GM12878 (cell line): ENCODE results near the gene CMAS. TPM values are rescaled to one million over a fixed set of nuclear protein-coding genes. Genes with fewer than 3 reads are reported as not detected.

Experiments used
- ATAC-seq: fragments of 200-7000 bp; cut with Tn5 transposase; 3 replicates; pipeline ENCODE4 v1.9.1; 2020; ENCODE audit warnings: mild to moderate bottlenecking, moderate library complexity
- BruUV-seq: library from RNA; stranded (reverse); fragments of 400-500 nt; replicated peaks from 2 replicates; lab custom pipeline; 2021; lab: Mats Ljungman, UMichigan
- CTCF ChIA-PET: fragments of 300-600 bp; sonication (Branson Sonifier 250); formaldehyde crosslinking; extraction: SDS; loops from one replicate; lab custom pipeline; 2021; ENCODE audit warnings: inconsistent platforms; lab: Yijun Ruan, JAX
- POLR2A ChIA-PET: fragments of 350-600 bp; formaldehyde crosslinking; extraction: SDS; loops from one replicate; lab custom pipeline; 2021; ENCODE audit warnings: inconsistent platforms; lab: Charles Lee
- RAD21 ChIA-PET: fragments of 300-600 bp; sonication (Branson Sonifier 250); formaldehyde crosslinking; loops from one replicate; lab custom pipeline; 2023; ENCODE audit warnings: antibody characterized with exemption; ENCODE audit not compliant: unreplicated experiment; lab: Charles Lee
- SMC1A ChIA-PET: fragments of 300-600 bp; sonication (Branson Sonifier 250); formaldehyde crosslinking; loops from one replicate; lab custom pipeline; 2023; ENCODE audit not compliant: unreplicated experiment, uncharacterized antibody; lab: Charles Lee
- DNase-seq: peaks from one replicate; pipeline ENCODE4 v3.0.0-alpha.2; 2011; ENCODE audit warnings: low read depth, low spot score
- FAIRE-seq: peaks from 3 replicates; lab custom pipeline; 2011; peaks lifted over from hg19 to GRCh38; lab: Jason Lieb, UNC
- H2AFZ ChIP-seq: 2 replicates; pipeline ENCODE4 v1.6.0; 2011; ENCODE audit warnings: low read depth, low read length, control low read depth; ENCODE audit not compliant: control insufficient read depth
- H3K27ac ChIP-seq: 2 replicates; pipeline ENCODE4 v1.5.1; 2011; ENCODE audit warnings: control low read depth; ENCODE audit not compliant: control insufficient read depth, insufficient read depth
- H3K27me3 ChIP-seq, 2 experiments: replicated peaks in 1 of 2; 2 replicates each; pipeline versions ENCODE4 v1.6.0 to v1.6.1; 2011; ENCODE audit warnings: low read length in 1 of 2; ENCODE audit not compliant: control insufficient read depth in 2 of 2, insufficient read depth in 2 of 2
- H3K36me3 ChIP-seq, 2 experiments: 2 replicates each; pipeline ENCODE4 v1.5.1; 2011; ENCODE audit warnings: low read length in 1 of 2; ENCODE audit not compliant: control insufficient read depth in 2 of 2, insufficient read depth in 2 of 2
- H3K4me1 ChIP-seq: 2 replicates; pipeline ENCODE4 v1.6.1; 2011; ENCODE audit warnings: mild to moderate bottlenecking, low read length, moderate library complexity, mixed read lengths; ENCODE audit not compliant: control insufficient read depth, insufficient read depth
- H3K4me2 ChIP-seq: 2 replicates; pipeline ENCODE4 v1.6.0; 2011; ENCODE audit warnings: control low read depth; ENCODE audit not compliant: control insufficient read depth, insufficient read depth
- H3K4me3 ChIP-seq: fragments of 200-600 bp; sonication (generic); 2 replicates; pipeline ENCODE4 v1.5.1; 2016
- H3K79me2 ChIP-seq: 2 replicates; pipeline ENCODE4 v1.6.0; 2011; ENCODE audit warnings: low read length; ENCODE audit not compliant: control insufficient read depth, insufficient read depth
- H3K9ac ChIP-seq: 2 replicates; pipeline ENCODE4 v1.8.0; 2011; ENCODE audit warnings: low read length, control low read depth, mixed read lengths; ENCODE audit not compliant: control insufficient read depth, insufficient read depth
- H3K9me3 ChIP-seq: replicated peaks from 3 replicates; pipeline ENCODE4 v1.5.1; 2011; ENCODE audit warnings: mild to moderate bottlenecking, low read length; ENCODE audit not compliant: control insufficient read depth, insufficient read depth
- H4K20me1 ChIP-seq: 2 replicates; pipeline ENCODE4 v1.6.0; 2011; ENCODE audit not compliant: control insufficient read depth, insufficient read depth
- ASH2L ChIP-seq: fragments of 300-600, 200-600 bp; sonication (generic); IDR thresholded peaks from 2 replicates; pipeline ENCODE4 v1.6.1; 2017; ENCODE audit warnings: low read depth, mild to moderate bottlenecking, borderline replicate concordance
- BHLHE40 ChIP-seq, 2 experiments: fragments of 450-650 bp in 1 of 2; IDR thresholded peaks; 2 replicates each; pipeline ENCODE4 v1.6.1; 2011 to 2017; ENCODE audit warnings: low read depth in 2 of 2, borderline replicate concordance in 1 of 2, improper control_type of control experiment in 1 of 2, low read length in 1 of 2, mild to moderate bottlenecking in 1 of 2
- CHD1 ChIP-seq: IDR thresholded peaks from 2 replicates; pipeline ENCODE4 v1.6.1; 2012; ENCODE audit warnings: low read depth, low read length, improper control_type of control experiment
- ETV6 ChIP-seq, 2 experiments: fragments of 450-650 bp in 1 of 2; IDR thresholded peaks in 1 of 2; conservative IDR thresholded peaks in 1 of 2; 2 replicates each; pipeline ENCODE4 v1.6.1; 2014; ENCODE audit warnings: antibody characterized with exemption in 1 of 2, borderline replicate concordance in 1 of 2, low read depth in 1 of 2, mild to moderate bottlenecking in 1 of 2, moderate library complexity in 1 of 2
- GABPA ChIP-seq: IDR thresholded peaks from 2 replicates; pipeline ENCODE4 v1.6.1; 2014; ENCODE audit warnings: antibody characterized with exemption, low read depth, mild to moderate bottlenecking, inconsistent platforms
- IRF4 ChIP-seq: IDR thresholded peaks from 2 replicates; pipeline ENCODE4 v1.6.1; 2011; ENCODE audit warnings: low read depth, low read length
- JUND ChIP-seq: IDR thresholded peaks from 2 replicates; pipeline ENCODE4 v1.6.1; 2012; ENCODE audit warnings: low read depth, mild to moderate bottlenecking, low read length, improper control_type of control experiment, moderate library complexity
- MTA2 ChIP-seq: fragments of 450-650 bp; IDR thresholded peaks from 2 replicates; pipeline ENCODE4 v1.6.1; 2016; ENCODE audit warnings: low read depth, mild to moderate bottlenecking, moderate library complexity
- MYC ChIP-seq: IDR thresholded peaks from 2 replicates; pipeline ENCODE4 v1.6.1; 2011; ENCODE audit warnings: mild to moderate bottlenecking, low read length, moderate library complexity, inconsistent platforms; ENCODE audit not compliant: insufficient read depth, insufficient replicate concordance, insufficient read length, severe bottlenecking
- NFXL1 ChIP-seq: fragments of 450-650 bp; IDR thresholded peaks from 2 replicates; pipeline ENCODE4 v1.6.1; 2017; ENCODE audit warnings: antibody characterized with exemption, mild to moderate bottlenecking, borderline replicate concordance
- NFYA ChIP-seq: IDR thresholded peaks from 2 replicates; pipeline ENCODE4 v1.6.1; 2011; ENCODE audit warnings: low read depth, mild to moderate bottlenecking, low read length, improper control_type of control experiment, borderline replicate concordance
- PML ChIP-seq: IDR thresholded peaks from 2 replicates; pipeline ENCODE4 v1.6.1; 2012; ENCODE audit warnings: low read length, inconsistent platforms
- POLR2A ChIP-seq: IDR thresholded peaks from 2 replicates; pipeline ENCODE4 v1.6.1; 2011; ENCODE audit warnings: low read depth, mild to moderate bottlenecking, low read length
- RCOR1 ChIP-seq: conservative IDR thresholded peaks from 2 replicates; pipeline ENCODE4 v1.6.1; 2012; ENCODE audit warnings: low read depth, low read length, improper control_type of control experiment
- RFX5 ChIP-seq: IDR thresholded peaks from 2 replicates; pipeline ENCODE4 v1.6.1; 2011; ENCODE audit warnings: low read depth, low read length, improper control_type of control experiment
- RUNX3 ChIP-seq: IDR thresholded peaks from 2 replicates; pipeline ENCODE4 v1.6.1; 2012; ENCODE audit warnings: low read length, inconsistent platforms
- SPI1 ChIP-seq: IDR thresholded peaks from 2 replicates; pipeline ENCODE4 v1.6.1; 2011; ENCODE audit warnings: low read depth, mild to moderate bottlenecking, low read length, moderate library complexity, borderline replicate concordance; ENCODE audit not compliant: insufficient read depth
- SUPT20H ChIP-seq: IDR thresholded peaks from 2 replicates; pipeline ENCODE4 v1.6.1; 2011; ENCODE audit warnings: low read depth, mild to moderate bottlenecking, low read length, moderate library complexity, borderline replicate concordance; ENCODE audit not compliant: control insufficient read depth
- SUZ12 ChIP-seq: fragments of 200-600 bp; sonication (generic); IDR thresholded peaks from one replicate; pipeline ENCODE4 v1.6.1; 2018; ENCODE audit warnings: antibody characterized with exemption, mild to moderate bottlenecking; ENCODE audit not compliant: unreplicated experiment
- WRNIP1 ChIP-seq: IDR thresholded peaks from 2 replicates; pipeline ENCODE4 v1.6.1; 2011; ENCODE audit warnings: low read depth, low read length, improper control_type of control experiment, borderline replicate concordance
- YBX1 ChIP-seq: fragments of 450-650 bp; IDR thresholded peaks from 2 replicates; pipeline ENCODE4 v1.6.1; 2016; ENCODE audit warnings: antibody characterized with exemption
- ZSCAN29 ChIP-seq: fragments of 450-650 bp; IDR thresholded peaks from 2 replicates; pipeline ENCODE4 v1.6.1; 2017; ENCODE audit warnings: mild to moderate bottlenecking, moderate library complexity
- WGBS: methylation state at CpG from one replicate; pipeline ENCODE4 v1.1.6; 2016; ENCODE audit warnings: low lambda C conversion rate; ENCODE audit not compliant: insufficient replicate concordance, insufficient coverage; ENCODE audit errors: missing lambda C conversion rate; 5-methylcytosine and 5-hydroxymethylcytosine counted together
- in situ Hi-C: fragments of 300-500 bp; cut with MboI; formaldehyde crosslinking; loops from 9 replicates; pipeline ENCODE4 v1.14.3; 2018; ENCODE audit warnings: mixed read lengths
- intact Hi-C: fragments of 100-400 bp; cut with micrococcal nuclease; formaldehyde crosslinking; loops from one replicate; pipeline ENCODE4 v1.14.2; 2022; ENCODE audit not compliant: unreplicated experiment
- polyA plus RNA-seq, 11 experiments: library from polyadenylated mRNA; depleted of rRNA in 4 of 11; unstranded in 6 of 11; stranded (reverse) in 5 of 11; fragments of >200 nt; fragmentation: Nextera tagmentation in 4 of 11; fragmentation: Illumina TruSeq in 1 of 11; extraction: Ambion mirVana in 4 of 11; extraction: Trizol in 1 of 11; gene quantifications; 1 replicate in 1 of 11; 2 replicates in 10 of 11; pipeline versions ENCODE4 v1.2.1 to v1.2.3, GENCODE V29; 2011 to 2016; ENCODE audit warnings: inconsistent platforms in 2 of 11, missing spikeins in 2 of 11, low read depth in 1 of 11
- total RNA-seq, 4 experiments: library from RNA; depleted of rRNA in 3 of 4; stranded (reverse); fragments of >200 nt in 3 of 4; fragmentation: Illumina TruSeq in 1 of 4; extraction: Trizol in 1 of 4; gene quantifications; 2 replicates each; pipeline versions ENCODE4 v1.2.1 to v1.2.3, GENCODE V29; 2013 to 2021
- TF ChIP-seq, protein P1 (sequence below): fragments of 450-650 bp; IDR thresholded peaks from 2 replicates; pipeline ENCODE4 v1.6.1; 2016; ENCODE audit warnings: mild to moderate bottlenecking

CMAS gene
- total and polyA plus RNA-seq, 10 of the 15 experiments (the other 5 are each of a cell fraction or from before 2014, with no cell fraction given), result 12.9 to 73.2 (median 30.8) TPM

DNA sequence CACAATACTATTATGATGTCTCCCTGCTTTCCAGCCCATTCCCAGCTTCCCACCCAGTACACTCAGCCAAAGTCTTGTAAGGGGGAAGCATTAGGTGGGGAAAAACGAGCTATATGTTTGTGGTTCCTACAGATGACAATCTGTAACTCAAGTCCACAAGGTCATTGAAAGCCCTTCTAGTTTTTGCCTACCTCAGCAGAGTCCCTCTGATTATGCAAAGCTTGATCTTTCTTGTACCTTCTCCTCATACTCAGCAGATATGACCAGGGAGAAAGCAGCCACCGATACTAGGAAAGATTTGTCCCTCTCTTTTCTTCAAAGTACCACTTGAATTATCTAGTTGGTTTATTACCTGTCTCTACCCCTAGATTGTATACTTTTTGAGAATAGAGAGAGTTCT, 10.6 kb downstream of the CMAS start (continued):
- TF ChIP-seq GABPA, result no peak
- TF ChIP-seq, protein P1, sequence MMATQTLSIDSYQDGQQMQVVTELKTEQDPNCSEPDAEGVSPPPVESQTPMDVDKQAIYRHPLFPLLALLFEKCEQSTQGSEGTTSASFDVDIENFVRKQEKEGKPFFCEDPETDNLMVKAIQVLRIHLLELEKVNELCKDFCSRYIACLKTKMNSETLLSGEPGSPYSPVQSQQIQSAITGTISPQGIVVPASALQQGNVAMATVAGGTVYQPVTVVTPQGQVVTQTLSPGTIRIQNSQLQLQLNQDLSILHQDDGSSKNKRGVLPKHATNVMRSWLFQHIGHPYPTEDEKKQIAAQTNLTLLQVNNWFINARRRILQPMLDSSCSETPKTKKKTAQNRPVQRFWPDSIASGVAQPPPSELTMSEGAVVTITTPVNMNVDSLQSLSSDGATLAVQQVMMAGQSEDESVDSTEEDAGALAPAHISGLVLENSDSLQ, result no peak
- TF ChIP-seq CHD1, result no peak
- TF ChIP-seq MYC, result no peak
- no peak for TF ChIP-seq POLR2A
- TF ChIP-seq RFX5, result no peak
- TF ChIP-seq SPI1, result no peak
- TF ChIP-seq ASH2L, result no peak
- TF ChIP-seq PML, result no peak
- no peak for TF ChIP-seq YBX1

DNA sequence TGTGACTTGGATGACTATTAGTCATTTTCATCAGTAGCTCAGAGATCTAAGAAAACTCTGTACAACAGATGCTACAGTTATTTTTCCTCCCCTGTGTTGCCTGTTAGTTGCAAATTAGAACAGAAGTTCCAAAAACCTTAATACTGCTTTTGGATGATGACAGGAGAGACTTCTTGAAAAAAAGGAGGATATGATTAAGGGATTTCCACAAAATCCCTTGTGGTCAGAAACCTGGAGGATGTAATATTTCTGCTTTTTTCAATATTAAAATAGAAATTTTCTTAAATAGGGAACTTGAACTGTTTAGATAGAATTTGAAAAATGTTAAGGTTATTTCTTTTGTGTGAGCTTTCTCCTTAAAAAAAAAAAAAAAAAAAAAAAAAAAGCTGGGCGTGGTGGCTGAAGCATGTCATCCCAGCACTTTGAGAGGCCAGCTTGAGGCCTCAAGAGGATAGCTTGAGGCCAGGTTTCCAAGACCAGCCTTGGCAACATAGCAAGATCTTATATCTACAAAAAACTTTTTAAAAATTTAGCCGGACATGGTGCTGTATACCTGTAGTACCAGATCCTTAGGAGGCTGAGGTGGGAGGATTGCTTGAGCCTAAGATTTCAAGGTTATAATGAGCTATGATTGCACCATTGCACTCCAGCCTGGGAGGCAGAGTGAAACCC, 14.1 kb downstream of the CMAS start:
- WGBS, result 97% methylated on average over 2 of the region's 2 CpGs
- Histone ChIP-seq H3K79me2 (no peaks in the 10 kb centered on the region), H3K27me3 (no peaks in the 10 kb centered on the region), H3K4me3 (no peak overlapping the region), H3K9ac (no peak overlapping the region), H2AFZ (no peak overlapping the region), H3K36me3 (peaks cover 0 to 5% of the 10 kb centered on the region in 2 experiments; a peak in 3 of 4 replicates), H3K4me1 (no peaks in the 10 kb centered on the region), H3K4me2 (no peak overlapping the region), H4K20me1 (no peaks in the 10 kb centered on the region), H3K9me3 (no peaks in the 10 kb centered on the region), H3K27ac (no peak overlapping the region)
- no TSS peak for BruUV-seq
- no peak for ATAC-seq
- intact Hi-C loops, result no loop called here
- POLR2A ChIA-PET, result interaction anchor here (0.6 to 1.1 kb wide), 2 partner anchors 9 to 554 kb away, joined by 3 to 4 read pairs; no protein-coding TSS in a partner anchor
- CTCF ChIA-PET, result interaction anchor here (1.1 to 1.7 kb wide), 3 partner anchors 9 to 23 kb away, joined by 3 to 11 read pairs (median 3); no protein-coding TSS in a partner anchor
- RAD21 ChIA-PET, result no interaction called here
- TF ChIP-seq ETV6 (conservative IDR thresholded peaks at IDR 0.05 in 1 of 2, IDR thresholded peaks at IDR 0.05 in 1 of 2; ENCODE audit: borderline replicate concordance in 1 of 2, low read depth in 1 of 2) (no peak), MTA2 (no peak), ZSCAN29 (no peak), BHLHE40 (IDR thresholded peaks at IDR 0.05; ENCODE audit: borderline replicate concordance in 1 of 2, low read depth in 2 of 2, low read length in 1 of 2) (no peak), SUZ12 (no peak), RCOR1 (no peak), NFYA (no peak), RUNX3 (no peak), CHD1 (no peak), NFXL1 (no peak), IRF4 (no peak), JUND (no peak), WRNIP1 (no peak), SUPT20H (no peak)
- in situ Hi-C loops, result no loop called here
- no peak for FAIRE-seq
- SMC1A ChIA-PET, result interaction anchor here (0.7 to 2.1 kb wide), 4 partner anchors 9 to 400 kb away, joined by 3 to 8 read pairs (median 5); no protein-coding TSS in a partner anchor
- no peak for DNase-seq
